ENCODE data around the gene VSNL1.

Gene VSNL1

GRCh38 chr2:17614174-17614930, 73.9 kb downstream of the VSNL1 start:
- no peak for DNase-seq (ENCODE audit: low read depth in 2 of 2)

DNA sequence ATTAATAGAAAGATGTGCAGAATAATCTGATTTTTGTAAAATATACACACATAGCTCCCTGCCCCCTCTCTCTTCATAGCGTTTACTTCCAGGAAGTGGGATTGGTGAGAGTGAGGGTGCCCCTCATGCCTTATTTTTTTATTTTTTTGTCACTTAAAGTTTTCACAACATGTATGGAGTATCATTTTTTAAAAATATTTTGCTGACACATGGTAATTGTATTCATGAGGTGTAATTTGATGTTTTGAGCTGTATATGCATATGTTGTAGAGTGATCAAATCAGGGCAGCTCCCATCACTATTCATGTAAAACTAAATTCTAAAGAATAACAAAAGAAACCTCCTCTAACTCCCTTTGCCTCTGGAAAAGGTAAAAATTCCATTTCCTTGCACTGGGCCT, 74.7 kb downstream of the VSNL1 start:
- no peak for DNase-seq (ENCODE audit: low read depth in 2 of 2)

- peak; percentile 40 to 55 for DNase-seq (ENCODE audit: low read depth in 2 of 2)
These were observed 75.3 kb downstream of the VSNL1 start for GRCh38 chr2:17615728-17616351.

GRCh38 chr2:17616405-17616804, 75.9 kb downstream of the VSNL1 start:
- DNase-seq (ENCODE audit: low read depth in 2 of 2) = no peak

- no peak for DNase-seq (ENCODE audit: low read depth in 2 of 2)
These were observed 77.0 kb downstream of the VSNL1 start for GRCh38 chr2:17617516-17617915.

- DNase-seq (ENCODE audit: low read depth in 2 of 2) = no peak
These were observed 77.5 kb downstream of the VSNL1 start for GRCh38 chr2:17617955-17618354.

GRCh38 chr2:17620280-17620679, 79.8 kb downstream of the VSNL1 start:
- DNase-seq (ENCODE audit: low read depth in 2 of 2) = no peak

DNA sequence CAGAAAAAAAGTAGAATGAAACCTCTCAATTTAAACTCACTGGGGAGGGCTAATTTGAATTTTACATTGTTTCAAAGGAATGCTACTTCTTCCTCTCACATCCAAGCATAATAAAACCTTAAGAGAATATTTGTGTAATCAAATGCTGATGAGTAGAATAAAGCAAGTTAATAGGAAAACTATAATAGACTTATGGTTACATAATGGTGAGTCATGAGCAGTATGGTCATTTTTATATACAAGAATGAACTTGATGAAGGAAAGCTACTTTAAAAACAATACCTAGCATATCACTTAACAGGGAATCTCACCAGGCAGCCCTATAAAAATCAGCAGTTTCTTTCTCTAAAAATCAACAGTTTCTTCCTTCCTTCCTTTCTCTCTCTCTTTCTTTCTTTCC, 80.3 kb downstream of the VSNL1 start:
- peak; percentile 13 to 18 for DNase-seq (ENCODE audit: low read depth in 2 of 2)

DNA sequence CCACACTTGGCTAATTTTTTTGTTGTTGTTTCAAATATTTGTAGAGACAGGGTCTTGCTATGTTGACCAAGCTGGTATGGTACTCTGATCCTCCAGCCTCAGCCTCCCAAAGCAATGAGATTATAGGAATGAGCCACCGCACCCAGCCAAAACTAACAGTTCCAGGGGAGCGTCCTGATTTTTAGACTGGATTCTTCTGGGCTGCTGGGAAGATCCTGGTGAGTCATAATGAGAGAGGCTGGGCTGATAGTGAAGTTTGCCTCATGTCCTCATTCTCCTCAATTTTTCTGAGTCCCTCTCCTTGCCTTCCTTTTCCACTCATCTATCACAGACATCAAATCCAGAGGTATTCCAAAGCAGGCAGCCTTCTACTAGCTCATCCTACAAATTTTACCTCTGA, 81.3 kb downstream of the VSNL1 start:
- DNase-seq (ENCODE audit: low read depth in 2 of 2) = peak in 1 of 2 experiments; percentile 18

DNA sequence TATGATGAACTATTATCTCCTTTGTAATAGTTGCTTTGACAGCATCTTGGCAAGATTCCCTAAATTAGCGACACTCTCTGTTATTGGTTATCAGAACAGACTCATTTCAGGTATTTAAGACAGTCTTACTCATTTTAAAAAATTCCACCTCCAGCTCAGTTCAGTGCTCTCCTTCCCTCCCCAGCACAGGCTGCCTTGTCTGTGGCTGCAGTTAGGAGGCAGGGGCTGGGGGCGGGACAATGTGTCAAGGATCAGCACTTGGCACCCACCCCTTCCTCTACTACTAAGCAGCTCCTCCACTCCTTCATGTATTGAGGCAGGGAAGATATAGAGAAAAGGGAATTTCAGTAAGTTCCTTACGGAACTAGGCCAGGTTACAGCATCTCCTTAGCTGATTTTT, 85.0 kb downstream of the VSNL1 start:
- DNase-seq (ENCODE audit: low read depth in 2 of 2) = no peak

- DNase-seq (ENCODE audit: low read depth in 2 of 2) = no peak
These were observed 86.5 kb downstream of the VSNL1 start for GRCh38 chr2:17626986-17627385.

DNA sequence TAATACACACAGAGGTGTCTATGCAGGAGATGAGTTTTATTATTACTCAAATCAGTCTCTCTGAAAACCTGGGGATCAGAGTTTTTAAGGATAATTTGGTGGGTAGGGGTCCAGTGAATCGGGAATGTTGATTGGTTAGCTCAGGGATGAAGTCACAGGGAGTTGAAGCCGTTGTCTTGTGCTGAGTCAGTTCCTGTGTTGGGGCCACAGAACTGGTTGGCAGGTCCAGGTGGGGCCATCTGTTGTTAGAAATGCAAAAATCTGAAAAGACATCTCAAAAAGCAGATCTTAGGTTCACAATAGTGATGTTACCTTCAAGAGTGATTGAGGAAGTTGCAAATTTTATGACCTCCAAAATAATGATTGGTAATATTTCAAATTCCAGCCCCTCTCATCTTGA, 86.9 kb downstream of the VSNL1 start:
- DNase-seq (ENCODE audit: low read depth in 2 of 2) = no peak

GRCh38 chr2:17628349-17629261, 88.1 kb downstream of the VSNL1 start:
- no peak for DNase-seq (ENCODE audit: low read depth in 2 of 2)

DNA sequence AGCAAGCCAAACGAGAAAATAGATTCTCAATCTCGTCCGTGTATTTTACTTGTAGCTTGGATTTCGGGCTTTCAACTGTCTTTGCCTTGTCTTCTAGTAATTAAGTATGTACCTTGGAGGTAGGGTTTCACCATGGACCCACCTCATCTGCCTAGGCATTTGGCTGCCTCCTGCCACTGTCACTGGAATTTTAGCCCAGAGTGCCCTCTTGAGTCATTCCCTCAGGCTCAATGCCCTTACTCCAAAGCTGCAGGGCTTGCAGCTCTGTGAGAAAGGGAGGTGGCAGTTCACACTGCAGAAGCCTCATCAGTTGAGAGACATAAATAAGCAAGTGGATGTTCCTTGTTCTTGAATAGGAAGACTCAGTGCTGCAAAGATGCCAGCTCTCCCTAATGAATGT, 89.6 kb downstream of the VSNL1 start:
- DNase-seq (ENCODE audit: low read depth in 2 of 2) = no peak

- no peak for DNase-seq (ENCODE audit: low read depth in 2 of 2)
These were observed 94.5 kb downstream of the VSNL1 start for GRCh38 chr2:17634997-17635396.

- no peak for DNase-seq (ENCODE audit: low read depth in 2 of 2)
These were observed 95.8 kb downstream of the VSNL1 start for GRCh38 chr2:17636257-17636656.

DNA sequence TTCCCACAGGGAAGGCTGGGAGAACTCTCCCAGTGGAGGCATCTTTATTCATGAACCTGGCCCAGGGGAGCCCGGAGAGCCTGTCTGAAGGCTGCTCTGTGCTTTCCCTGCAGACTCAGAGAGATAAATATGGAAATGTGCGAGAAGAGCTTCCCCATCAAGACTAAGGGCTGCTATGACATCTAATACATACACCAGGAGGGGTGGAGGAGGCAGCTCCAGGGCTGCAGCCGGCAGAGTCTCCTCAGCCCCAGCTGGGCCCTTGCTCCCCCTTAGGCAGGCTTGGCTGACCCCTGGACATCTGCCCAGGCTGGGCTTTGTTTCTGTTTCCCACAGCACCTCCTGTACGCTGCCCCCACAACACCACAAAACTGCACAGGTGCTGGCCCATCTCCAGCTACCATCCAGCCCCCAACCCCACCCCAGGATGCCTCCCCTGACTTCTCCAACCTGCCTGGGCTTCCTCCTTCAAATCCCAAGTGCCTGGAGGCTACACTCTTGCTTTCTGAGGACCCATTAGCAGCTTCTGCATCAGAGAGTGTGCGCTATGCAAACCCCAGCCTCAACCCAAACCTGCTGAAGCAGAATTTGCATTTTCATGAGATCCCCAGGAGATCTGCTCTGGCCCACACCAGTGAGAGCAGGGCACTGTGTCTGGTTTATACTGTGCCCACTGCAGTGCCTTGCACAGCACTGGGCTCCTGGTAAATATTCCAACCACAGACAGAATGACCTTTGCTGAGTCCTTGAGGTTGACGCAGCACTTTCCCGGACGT, 96.8 kb downstream of the VSNL1 start:
- no peak for DNase-seq (ENCODE audit: low read depth in 2 of 2)

GRCh38 chr2:17638196-17638743, 97.8 kb downstream of the VSNL1 start:
- no peak for DNase-seq (ENCODE audit: low read depth in 2 of 2)

- DNase-seq (ENCODE audit: low read depth in 2 of 2) = no peak
These were observed 99.9 kb downstream of the VSNL1 start for GRCh38 chr2:17640406-17640805.

DNA sequence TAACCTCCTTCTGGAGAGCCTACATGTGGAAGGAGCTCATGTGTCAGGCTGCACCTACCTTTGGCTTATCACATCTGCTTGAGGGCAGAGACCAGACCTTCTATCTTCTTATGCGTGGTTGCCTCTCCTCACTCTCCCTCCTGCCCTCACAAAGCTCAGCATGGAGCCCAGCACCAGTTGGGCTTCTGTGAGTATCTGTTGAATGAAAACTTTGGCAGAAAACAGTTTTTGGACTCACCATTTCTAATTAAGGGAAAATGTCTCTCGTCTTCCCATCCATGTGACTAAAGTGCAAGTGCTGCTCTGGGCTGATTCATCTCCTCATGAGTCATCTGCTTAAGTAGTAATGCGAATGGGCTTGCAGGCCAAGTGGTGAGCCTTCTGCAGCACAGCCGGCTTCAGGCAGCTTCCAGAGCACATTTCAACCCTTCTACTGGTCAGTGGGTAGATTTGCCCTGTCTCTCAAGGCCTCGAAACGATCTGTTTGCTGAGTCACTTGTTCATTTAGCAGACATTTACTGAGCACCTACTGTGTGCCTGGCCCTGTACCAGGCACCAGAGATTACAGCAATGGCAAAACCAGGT, 102.6 kb downstream of the VSNL1 start:
- peak; percentile 80 to 82 for DNase-seq (ENCODE audit: low read depth in 2 of 2)

Data from fibroblast of skin of left quadriceps (primary cell).